Bone marrow (tissue), 2 donors: ENCODE results near the gene ZEB2.

Experiments
- DNase-seq, 2 donors: peaks; one replicate each; lab custom pipeline; 2025; lab: John Stamatoyannopoulos, UW

ZEB2 gene

GRCh38 chr2:144519934-144520731 lies at the start of gene ZEB2:
Gene ZEB2, minus strand, starts transcription at chr2:144520119. Its CDS starts 2,769 bp downstream, at chr2:144517350.
- DNase-seq: peak; percentile 54 to 95

GRCh38 chr2:144567745-144568144 lies 47.8 kb upstream of the ZEB2 start:
- no peak for DNase-seq

- no peak for DNase-seq
Measured at GRCh38 chr2:144566448-144566847, 46.5 kb upstream of the ZEB2 start.

GRCh38 chr2:144560251-144560650 lies 40.3 kb upstream of the ZEB2 start:
- peak in 1 of 2 donors; percentile 80 for DNase-seq

DNA sequence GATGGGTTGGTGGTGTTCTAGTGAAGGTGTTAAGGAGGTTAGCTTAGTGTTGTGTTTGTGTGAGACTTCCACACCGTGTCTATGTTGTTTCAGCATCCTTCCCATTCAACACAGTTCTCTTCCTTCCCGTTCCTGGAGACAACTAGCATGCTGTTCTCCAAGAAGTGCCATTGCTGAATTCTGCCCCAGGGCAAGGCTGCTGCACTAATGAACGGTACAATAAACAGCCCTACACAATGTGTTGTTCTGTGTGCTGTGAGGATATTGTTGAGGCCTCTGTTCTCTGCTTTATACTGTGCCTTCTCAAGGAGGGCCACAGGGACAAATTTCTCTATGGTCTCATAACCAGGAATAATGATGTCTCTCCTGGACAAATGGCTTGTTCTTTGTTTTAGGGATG lies 39.8 kb upstream of the ZEB2 start:
- no peak for DNase-seq

DNA sequence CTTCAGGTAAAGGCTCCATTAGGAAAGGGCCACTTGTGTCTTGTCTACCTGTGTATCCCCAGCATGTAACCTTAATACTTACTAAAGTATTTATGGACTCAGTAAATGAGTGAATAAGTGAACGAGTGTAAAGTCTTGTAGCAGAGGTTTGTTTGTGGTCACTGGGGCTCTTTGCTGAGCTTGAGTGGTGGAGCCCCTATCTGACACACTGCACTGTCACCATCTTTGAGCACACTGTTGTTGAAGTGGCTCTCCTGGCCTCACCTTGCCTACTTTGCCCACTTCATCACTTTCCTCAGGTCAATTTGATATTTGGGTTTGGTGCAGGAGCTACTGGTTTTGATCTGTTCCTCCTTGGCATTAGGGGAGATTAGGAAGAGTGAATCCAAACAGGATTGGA lies 39.3 kb upstream of the ZEB2 start:
- DNase-seq: no peak

- DNase-seq: no peak
Measured at GRCh38 chr2:144554492-144555210, 34.7 kb upstream of the ZEB2 start.

GRCh38 chr2:144553379-144553778 lies 33.5 kb upstream of the ZEB2 start:
- no peak for DNase-seq

DNA sequence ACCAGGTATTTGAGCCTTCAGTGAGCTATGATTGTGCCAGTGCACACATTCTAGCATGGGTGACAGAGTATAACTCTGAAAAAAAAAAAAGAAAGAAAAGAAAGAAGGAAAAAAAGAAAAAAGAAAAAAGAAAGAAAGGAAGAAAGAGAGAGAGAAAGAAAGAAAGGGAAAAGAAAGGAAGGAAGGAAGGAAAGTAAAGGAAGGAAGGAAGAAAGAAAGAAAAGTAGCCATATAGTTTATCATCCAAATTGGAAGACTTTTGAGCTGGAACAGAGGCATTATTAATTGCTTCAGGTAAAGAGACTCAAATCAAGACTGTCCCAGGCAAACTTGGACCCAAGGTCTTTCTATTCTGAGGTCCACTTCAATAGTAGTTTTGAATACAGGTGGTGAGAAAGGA lies 32.9 kb upstream of the ZEB2 start:
- no peak for DNase-seq

- DNase-seq: no peak
Measured at GRCh38 chr2:144550911-144551310, 31.0 kb upstream of the ZEB2 start.

GRCh38 chr2:144550084-144550483 lies 30.2 kb upstream of the ZEB2 start:
- no peak for DNase-seq

- DNase-seq: peak in 1 of 2 donors; percentile 80
Measured at GRCh38 chr2:144548532-144549191, 28.7 kb upstream of the ZEB2 start.

DNA sequence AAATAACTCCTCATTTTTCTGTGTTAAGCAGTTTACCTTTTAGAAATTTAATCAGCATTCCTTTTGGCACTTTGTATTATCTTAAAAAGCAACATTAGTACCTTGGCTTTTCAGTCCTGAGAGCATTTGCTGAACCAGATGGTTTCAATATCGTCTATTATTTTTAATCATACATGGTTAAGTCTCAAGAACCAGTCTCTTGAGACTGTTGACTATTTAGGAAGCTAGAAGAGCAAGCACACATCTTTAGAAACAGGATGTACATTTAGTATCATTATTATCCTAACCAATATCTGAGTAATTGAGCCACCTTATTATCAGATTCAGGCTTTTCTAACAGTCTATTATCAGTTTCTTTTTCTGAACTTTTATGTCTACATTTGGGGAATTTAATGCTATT lies 28.2 kb upstream of the ZEB2 start:
- DNase-seq: no peak

- no peak for DNase-seq
Measured at GRCh38 chr2:144547494-144547893, 27.6 kb upstream of the ZEB2 start.

DNA sequence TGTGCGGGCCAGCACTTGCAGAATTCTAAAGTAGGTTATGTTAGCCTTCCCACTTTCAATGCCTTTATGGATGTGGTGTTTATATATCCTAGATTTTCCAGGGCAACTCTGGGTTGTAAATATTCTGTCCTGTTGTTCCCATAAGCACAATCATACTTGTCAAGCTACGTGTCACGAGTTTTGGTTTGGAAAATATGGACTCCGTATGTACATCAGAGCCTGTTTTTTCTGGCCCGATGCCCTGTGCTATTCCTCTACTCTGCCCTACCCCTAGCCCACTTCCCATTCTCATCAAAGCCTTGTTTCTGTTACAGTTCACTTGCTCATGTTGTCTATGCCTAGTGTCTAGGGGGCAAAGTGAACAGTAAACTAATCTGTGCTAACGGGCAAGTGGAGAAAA lies 27.0 kb upstream of the ZEB2 start:
- DNase-seq: peak in 1 of 2 donors; percentile 58

DNA sequence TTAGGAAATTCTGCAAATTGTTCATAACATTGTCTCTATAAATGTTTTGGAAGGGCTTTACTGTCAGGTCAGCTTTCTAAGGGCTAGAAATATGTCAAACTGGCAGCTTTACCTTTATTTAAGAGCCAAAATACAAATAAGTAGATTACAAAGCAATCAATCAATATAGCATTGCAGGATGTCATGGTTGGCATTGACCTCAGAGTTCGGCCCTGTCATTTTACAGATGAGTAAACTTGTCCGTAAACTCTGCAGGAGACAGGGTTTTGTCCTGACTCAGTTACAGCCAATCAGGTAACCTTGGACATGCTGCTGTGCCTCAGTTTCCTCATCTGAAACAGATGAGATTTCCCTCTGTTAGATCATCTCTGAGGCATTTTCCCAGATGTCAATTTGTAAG lies 25.9 kb upstream of the ZEB2 start:
- DNase-seq: no peak

DNA sequence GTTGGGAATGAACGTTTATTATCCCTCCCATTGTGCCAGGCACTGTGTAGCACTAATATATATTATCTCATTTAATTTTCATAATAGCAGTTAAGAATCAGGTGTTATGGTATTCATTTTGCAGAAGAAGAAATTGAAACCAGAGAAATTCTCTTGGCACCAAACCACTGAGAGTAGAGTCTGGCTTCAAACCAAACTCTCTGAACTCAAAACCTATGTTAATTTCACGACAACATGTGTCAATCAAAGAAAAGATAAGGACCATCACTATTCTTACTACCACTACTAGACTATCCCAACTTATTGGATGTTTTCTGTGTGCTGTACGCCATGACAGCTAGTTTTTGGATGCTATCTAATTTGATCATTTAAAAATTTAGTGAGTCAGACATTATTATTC lies 24.1 kb upstream of the ZEB2 start:
- DNase-seq: no peak

DNA sequence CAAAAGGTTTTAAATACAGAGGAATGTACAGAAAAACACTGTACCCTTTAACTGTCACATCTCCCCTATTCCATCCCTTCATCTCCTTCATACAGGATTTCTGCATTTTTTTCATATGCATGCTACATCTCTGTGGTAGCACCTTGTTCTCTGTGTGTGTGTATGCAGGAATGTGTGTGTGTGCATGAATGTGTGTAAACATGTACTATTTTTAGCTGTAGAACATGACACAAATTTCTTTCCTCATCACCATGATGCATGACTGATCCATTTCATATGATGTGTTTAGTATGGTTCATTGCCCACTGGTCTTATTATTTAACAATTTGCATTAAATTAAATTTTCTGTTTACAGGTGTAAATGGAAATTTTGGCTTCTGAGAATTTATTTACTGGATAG lies 21.5 kb upstream of the ZEB2 start:
- DNase-seq: no peak

GRCh38 chr2:144539289-144539782 lies 19.4 kb upstream of the ZEB2 start:
- DNase-seq: no peak

DNA sequence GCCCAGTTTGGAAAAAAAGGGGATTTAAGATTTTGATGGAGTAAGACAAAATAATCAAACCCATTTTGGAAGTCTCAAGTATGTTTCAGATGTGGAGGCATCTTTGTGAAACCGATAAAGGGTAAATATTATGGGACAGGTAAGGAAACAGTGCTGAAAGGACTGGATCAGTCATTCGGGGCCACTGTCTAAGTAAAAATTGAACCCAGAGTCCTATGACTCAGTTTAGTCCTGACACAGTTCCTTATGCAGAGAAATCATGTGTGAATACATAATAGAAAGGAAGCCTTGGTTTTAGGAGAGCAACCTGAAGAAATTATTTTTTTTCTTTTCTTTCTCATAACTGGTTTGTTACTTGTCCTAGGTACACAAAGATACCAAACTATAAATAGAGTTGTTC lies 15.4 kb upstream of the ZEB2 start:
- no peak for DNase-seq

DNA sequence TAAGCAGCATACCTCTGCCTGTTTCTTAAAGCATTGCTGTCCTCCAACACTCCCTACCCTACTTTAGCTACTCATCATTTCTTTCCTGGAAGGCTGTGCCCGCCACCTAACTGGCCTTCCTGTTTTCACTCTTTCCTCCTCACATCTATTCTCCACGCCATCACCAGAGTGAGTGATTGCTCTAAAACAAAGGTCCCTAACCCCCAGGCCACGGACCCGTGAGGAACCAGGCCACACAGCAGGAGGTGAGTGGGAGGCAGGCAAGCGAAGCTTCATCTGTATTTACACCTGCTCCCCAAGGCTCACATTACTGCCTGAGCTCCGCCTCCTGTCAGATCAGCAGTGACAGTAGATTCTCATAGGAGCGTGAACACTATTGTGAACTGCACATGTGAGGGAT lies 13.3 kb upstream of the ZEB2 start:
- DNase-seq: no peak

GRCh38 chr2:144530596-144530995 lies 10.7 kb upstream of the ZEB2 start:
- DNase-seq: no peak

- no peak for DNase-seq
Measured at GRCh38 chr2:144529841-144530240, 9.9 kb upstream of the ZEB2 start.
